OCI-LY3 (cell line): ENCODE data around the gene FAM229A.

Source experiments
- H2AFZ ChIP-seq: fragments of 200-600, 300-600 bp; shearing (Covaris generic); 2 replicates; pipeline ENCODE4 v1.6.0; 2014; ENCODE audit warnings: antibody characterized with exemption, low read depth, low read length
- H3K27ac ChIP-seq: fragments of 200-600, 300-600 bp; sonication (generic); 2 replicates; pipeline ENCODE4 v1.5.1; 2014; ENCODE audit warnings: mild to moderate bottlenecking, low read length, moderate library complexity, mixed read lengths
- H3K27me3 ChIP-seq: fragments of 200-600, 300-600 bp; sonication (generic); 2 replicates; pipeline ENCODE4 v1.6.1; 2014; ENCODE audit warnings: low read depth, low read length, mixed read lengths
- H3K36me3 ChIP-seq: fragments of 200-600, 300-600 bp; sonication (generic); replicated peaks from 2 replicates; pipeline ENCODE3; 2014; ENCODE audit warnings: low read depth, low read length, mixed read lengths
- H3K4me1 ChIP-seq: fragments of 300-600, 200-600 bp; sonication (generic); 2 replicates; pipeline ENCODE4 v1.6.1; 2014; ENCODE audit warnings: low read length, mixed read lengths
- H3K4me2 ChIP-seq: fragments of 200-600, 300-600 bp; sonication (generic); 2 replicates; pipeline ENCODE4 v1.6.1; 2014; ENCODE audit warnings: low read length, mixed read lengths
- H3K4me3 ChIP-seq: fragments of 300-600, 200-600 bp; sonication (generic); 2 replicates; pipeline ENCODE4 v1.5.1; 2014; ENCODE audit warnings: antibody characterized with exemption, mild to moderate bottlenecking, low read length, moderate library complexity
- H3K79me2 ChIP-seq: fragments of 300-600, 200-600 bp; shearing (Covaris generic); 2 replicates; pipeline ENCODE4 v1.6.1; 2014; ENCODE audit warnings: mild to moderate bottlenecking, low read length, mixed read lengths
- H3K9ac ChIP-seq: fragments of 300-600, 200-600 bp; shearing (Covaris generic); 2 replicates; pipeline ENCODE4 v1.6.0; 2014; ENCODE audit warnings: mild to moderate bottlenecking, low read length, moderate library complexity
- H3K9me3 ChIP-seq: fragments of 200-600, 300-600 bp; shearing (Covaris generic); 2 replicates; pipeline ENCODE4 v1.6.1; 2014; ENCODE audit warnings: low read length, mixed read lengths; ENCODE audit not compliant: insufficient read depth
- H4K20me1 ChIP-seq: fragments of 200-600, 300-600 bp; sonication (generic); 2 replicates; pipeline ENCODE4 v1.6.1; 2016; ENCODE audit warnings: low read length, mixed read lengths; ENCODE audit not compliant: insufficient read depth
- CTCF ChIP-seq: fragments of 200-600, 300-600 bp; sonication (generic); IDR thresholded peaks from 2 replicates; pipeline ENCODE4 v1.5.1; 2014; ENCODE audit warnings: antibody characterized with exemption, low read length, low read depth
- EZH2phosphoT487 ChIP-seq: fragments of 200-600 bp; shearing (Covaris generic); IDR thresholded peaks from 2 replicates; pipeline ENCODE4 v1.6.1; 2018; ENCODE audit warnings: antibody characterized with exemption, mixed run types, low read depth

FAM229A gene

GRCh38 chr1:32380057-32380456 is 17.8 kb upstream of the FAM229A start:
- Histone ChIP-seq H3K79me2 (no peaks in the 10 kb centered on the region), H3K9ac (no peak overlapping the region), H3K4me3 (no peak overlapping the region), H3K36me3 (peaks cover 5% of the 10 kb centered on the region), H3K9me3 (no peaks in the 10 kb centered on the region), H3K27me3 (no peaks in the 10 kb centered on the region), H4K20me1 (no peaks in the 10 kb centered on the region), H3K4me2 (no peak overlapping the region), H3K27ac (no peak overlapping the region), H2AFZ (no peak overlapping the region), H3K4me1 (no peaks in the 10 kb centered on the region)
- no peak for TF ChIP-seq CTCF
- no peak for TF ChIP-seq EZH2phosphoT487

- Histone ChIP-seq H3K36me3 (peaks cover 5% of the 10 kb centered on the region), H3K27ac (no peak overlapping the region)
Observed at GRCh38 chr1:32377541-32378220, 15.4 kb upstream of the FAM229A start.

GRCh38 chr1:32376199-32376598 is 13.9 kb upstream of the FAM229A start:
- TF ChIP-seq EZH2phosphoT487 = no peak
- TF ChIP-seq CTCF = no peak
- Histone ChIP-seq H3K36me3 (peaks cover 5% of the 10 kb centered on the region), H3K9ac (no peak overlapping the region)

More at GRCh38 chr1:32377541-32378220, 15.4 kb upstream of the FAM229A start:
- Histone ChIP-seq H4K20me1 (no peaks in the 10 kb centered on the region), H3K4me2 (no peak overlapping the region), H2AFZ (no peak overlapping the region), H3K4me3 (no peak overlapping the region), H3K79me2 (no peaks in the 10 kb centered on the region), H3K27me3 (no peaks in the 10 kb centered on the region), H3K4me1 (no peaks in the 10 kb centered on the region), H3K9me3 (no peaks in the 10 kb centered on the region), H3K9ac (no peak overlapping the region)
- TF ChIP-seq EZH2phosphoT487 (no peak), CTCF (no peak)

GRCh38 chr1:32373996-32374592 is 11.8 kb upstream of the FAM229A start:
- Histone ChIP-seq H4K20me1 (no peaks in the 10 kb centered on the region), H3K27ac (no peak overlapping the region), H2AFZ (no peak overlapping the region), H3K4me2 (no peak overlapping the region), H3K27me3 (no peaks in the 10 kb centered on the region), H3K36me3 (peaks cover 5% of the 10 kb centered on the region), H3K4me3 (no peak overlapping the region), H3K9me3 (no peaks in the 10 kb centered on the region), H3K9ac (no peak overlapping the region), H3K4me1 (no peaks in the 10 kb centered on the region), H3K79me2 (no peaks in the 10 kb centered on the region)
- TF ChIP-seq CTCF (no peak), EZH2phosphoT487 (no peak)

More at GRCh38 chr1:32376199-32376598, 13.9 kb upstream of the FAM229A start:
- no peak overlapping the region for H2AFZ ChIP-seq
- H3K9me3 ChIP-seq = no peaks in the 10 kb centered on the region
- H3K4me3 ChIP-seq = no peak overlapping the region
- no peak overlapping the region for H3K4me2 ChIP-seq
- H3K4me1 ChIP-seq = no peaks in the 10 kb centered on the region
- no peak overlapping the region for H3K27ac ChIP-seq
- no peaks in the 10 kb centered on the region for H3K27me3 ChIP-seq
- H3K79me2 ChIP-seq = no peaks in the 10 kb centered on the region
- H4K20me1 ChIP-seq = no peaks in the 10 kb centered on the region
